ENCODE measurements around the gene SEC14L6.

DNA sequence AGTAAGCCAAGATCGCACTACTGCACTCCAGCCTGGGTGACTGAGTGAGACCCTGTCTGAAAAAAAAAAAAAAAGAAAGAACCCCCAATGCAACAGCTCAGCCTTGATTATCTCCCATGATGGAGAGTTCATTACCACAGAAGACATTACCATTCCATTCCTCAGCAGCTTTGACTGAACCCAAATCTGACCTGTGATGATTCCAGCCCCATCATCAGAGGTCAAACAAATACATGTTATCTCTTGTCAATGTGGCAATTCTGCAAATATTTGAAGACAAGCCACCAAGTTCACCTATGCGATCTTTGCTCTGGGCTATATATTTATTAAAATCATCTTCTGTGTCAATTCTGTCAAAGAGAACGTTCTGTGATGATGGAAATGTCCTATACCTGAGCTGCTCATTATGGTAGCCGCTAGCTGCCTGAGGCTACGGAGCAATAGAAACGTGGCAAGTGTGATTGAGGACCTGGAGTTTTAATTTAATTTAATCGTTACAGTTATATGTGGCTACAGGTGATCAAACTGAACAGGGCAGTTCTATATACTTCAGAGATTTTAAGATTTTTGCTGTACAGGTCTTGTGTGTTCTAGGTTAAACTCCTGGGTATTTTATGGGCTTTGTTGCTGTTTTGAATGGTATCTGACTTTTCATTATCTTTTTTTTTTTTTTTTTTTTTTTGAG, 48.9 kb downstream of the SEC14L6 start:
- TF ChIP-seq, protein P1, sequence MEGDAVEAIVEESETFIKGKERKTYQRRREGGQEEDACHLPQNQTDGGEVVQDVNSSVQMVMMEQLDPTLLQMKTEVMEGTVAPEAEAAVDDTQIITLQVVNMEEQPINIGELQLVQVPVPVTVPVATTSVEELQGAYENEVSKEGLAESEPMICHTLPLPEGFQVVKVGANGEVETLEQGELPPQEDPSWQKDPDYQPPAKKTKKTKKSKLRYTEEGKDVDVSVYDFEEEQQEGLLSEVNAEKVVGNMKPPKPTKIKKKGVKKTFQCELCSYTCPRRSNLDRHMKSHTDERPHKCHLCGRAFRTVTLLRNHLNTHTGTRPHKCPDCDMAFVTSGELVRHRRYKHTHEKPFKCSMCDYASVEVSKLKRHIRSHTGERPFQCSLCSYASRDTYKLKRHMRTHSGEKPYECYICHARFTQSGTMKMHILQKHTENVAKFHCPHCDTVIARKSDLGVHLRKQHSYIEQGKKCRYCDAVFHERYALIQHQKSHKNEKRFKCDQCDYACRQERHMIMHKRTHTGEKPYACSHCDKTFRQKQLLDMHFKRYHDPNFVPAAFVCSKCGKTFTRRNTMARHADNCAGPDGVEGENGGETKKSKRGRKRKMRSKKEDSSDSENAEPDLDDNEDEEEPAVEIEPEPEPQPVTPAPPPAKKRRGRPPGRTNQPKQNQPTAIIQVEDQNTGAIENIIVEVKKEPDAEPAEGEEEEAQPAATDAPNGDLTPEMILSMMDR (IDR thresholded peaks at IDR 0.05; ENCODE audit: insufficient read depth, low read length) = no peak
- TF ChIP-seq, protein P2, sequence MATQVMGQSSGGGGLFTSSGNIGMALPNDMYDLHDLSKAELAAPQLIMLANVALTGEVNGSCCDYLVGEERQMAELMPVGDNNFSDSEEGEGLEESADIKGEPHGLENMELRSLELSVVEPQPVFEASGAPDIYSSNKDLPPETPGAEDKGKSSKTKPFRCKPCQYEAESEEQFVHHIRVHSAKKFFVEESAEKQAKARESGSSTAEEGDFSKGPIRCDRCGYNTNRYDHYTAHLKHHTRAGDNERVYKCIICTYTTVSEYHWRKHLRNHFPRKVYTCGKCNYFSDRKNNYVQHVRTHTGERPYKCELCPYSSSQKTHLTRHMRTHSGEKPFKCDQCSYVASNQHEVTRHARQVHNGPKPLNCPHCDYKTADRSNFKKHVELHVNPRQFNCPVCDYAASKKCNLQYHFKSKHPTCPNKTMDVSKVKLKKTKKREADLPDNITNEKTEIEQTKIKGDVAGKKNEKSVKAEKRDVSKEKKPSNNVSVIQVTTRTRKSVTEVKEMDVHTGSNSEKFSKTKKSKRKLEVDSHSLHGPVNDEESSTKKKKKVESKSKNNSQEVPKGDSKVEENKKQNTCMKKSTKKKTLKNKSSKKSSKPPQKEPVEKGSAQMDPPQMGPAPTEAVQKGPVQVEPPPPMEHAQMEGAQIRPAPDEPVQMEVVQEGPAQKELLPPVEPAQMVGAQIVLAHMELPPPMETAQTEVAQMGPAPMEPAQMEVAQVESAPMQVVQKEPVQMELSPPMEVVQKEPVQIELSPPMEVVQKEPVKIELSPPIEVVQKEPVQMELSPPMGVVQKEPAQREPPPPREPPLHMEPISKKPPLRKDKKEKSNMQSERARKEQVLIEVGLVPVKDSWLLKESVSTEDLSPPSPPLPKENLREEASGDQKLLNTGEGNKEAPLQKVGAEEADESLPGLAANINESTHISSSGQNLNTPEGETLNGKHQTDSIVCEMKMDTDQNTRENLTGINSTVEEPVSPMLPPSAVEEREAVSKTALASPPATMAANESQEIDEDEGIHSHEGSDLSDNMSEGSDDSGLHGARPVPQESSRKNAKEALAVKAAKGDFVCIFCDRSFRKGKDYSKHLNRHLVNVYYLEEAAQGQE (IDR thresholded peaks at IDR 0.05; ENCODE audit: insufficient replicate concordance, low read depth) = no peak
- TF ChIP-seq SPI1 (IDR thresholded peaks at IDR 0.05; ENCODE audit: borderline replicate concordance, low read depth) = no peak
- no peak for TF ChIP-seq GABPA (IDR thresholded peaks at IDR 0.05; ENCODE audit: low read depth)
- TF ChIP-seq POLR2AphosphoS5 (IDR thresholded peaks at IDR 0.05; ENCODE audit: low read depth) = no peak
